ENCODE results near the gene KRTAP9-6. TPM values are rescaled to one million over a fixed set of nuclear protein-coding genes. Genes with fewer than 3 reads are reported as not detected.
"Not testable (repeated sequence)": the region's sequence is repeated elsewhere in the genome, so short reads cannot be mapped to it uniquely, and the experiment has no call there.

KRTAP9-6 gene
- total RNA-seq, 1 experiment from 2014 or later, result not detected

DNA sequence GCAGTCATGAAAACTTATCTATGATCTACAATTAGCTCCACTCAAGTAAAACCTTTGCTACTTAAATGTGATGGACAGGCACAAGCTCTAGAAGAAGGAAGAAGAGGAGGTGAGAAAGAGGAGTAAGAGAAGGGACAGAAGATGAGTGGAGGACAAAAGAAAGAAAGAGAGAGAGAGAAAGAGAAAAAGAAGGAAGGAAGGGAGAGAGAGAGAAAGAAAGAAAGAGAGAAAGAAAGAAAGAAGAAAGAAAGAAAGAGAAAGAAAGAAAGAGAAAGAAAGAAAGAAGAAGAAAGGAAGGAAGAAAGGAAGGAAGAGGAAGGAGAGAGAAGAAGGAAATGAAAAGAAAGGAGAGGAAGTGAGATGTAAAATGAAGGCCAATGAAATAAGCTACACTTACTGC lies 35.1 kb upstream of the KRTAP9-6 start:
- intact Hi-C loops (cut with micrococcal nuclease; ENCODE audit: unreplicated experiment), result no loop called here
- peaks cover 40% of the 10 kb centered on the region for H3K27me3 ChIP-seq (ENCODE audit: control insufficient read depth, insufficient read depth, low read length)
- no peaks in the 10 kb centered on the region for H3K9me3 ChIP-seq (ENCODE audit: control insufficient read depth, insufficient read depth, low read depth, low read length)
- ChIA-PET CTCF (no interaction called here), POLR2A (no interaction called here)
- H3K36me3 ChIP-seq (ENCODE audit: control insufficient read depth, insufficient read depth, low read length), result no peaks in the 10 kb centered on the region
- DNase-seq (ENCODE audit: low read depth, low spot score), result no peak
- TF ChIP-seq, protein P1, sequence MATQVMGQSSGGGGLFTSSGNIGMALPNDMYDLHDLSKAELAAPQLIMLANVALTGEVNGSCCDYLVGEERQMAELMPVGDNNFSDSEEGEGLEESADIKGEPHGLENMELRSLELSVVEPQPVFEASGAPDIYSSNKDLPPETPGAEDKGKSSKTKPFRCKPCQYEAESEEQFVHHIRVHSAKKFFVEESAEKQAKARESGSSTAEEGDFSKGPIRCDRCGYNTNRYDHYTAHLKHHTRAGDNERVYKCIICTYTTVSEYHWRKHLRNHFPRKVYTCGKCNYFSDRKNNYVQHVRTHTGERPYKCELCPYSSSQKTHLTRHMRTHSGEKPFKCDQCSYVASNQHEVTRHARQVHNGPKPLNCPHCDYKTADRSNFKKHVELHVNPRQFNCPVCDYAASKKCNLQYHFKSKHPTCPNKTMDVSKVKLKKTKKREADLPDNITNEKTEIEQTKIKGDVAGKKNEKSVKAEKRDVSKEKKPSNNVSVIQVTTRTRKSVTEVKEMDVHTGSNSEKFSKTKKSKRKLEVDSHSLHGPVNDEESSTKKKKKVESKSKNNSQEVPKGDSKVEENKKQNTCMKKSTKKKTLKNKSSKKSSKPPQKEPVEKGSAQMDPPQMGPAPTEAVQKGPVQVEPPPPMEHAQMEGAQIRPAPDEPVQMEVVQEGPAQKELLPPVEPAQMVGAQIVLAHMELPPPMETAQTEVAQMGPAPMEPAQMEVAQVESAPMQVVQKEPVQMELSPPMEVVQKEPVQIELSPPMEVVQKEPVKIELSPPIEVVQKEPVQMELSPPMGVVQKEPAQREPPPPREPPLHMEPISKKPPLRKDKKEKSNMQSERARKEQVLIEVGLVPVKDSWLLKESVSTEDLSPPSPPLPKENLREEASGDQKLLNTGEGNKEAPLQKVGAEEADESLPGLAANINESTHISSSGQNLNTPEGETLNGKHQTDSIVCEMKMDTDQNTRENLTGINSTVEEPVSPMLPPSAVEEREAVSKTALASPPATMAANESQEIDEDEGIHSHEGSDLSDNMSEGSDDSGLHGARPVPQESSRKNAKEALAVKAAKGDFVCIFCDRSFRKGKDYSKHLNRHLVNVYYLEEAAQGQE (IDR thresholded peaks at IDR 0.05; ENCODE audit: insufficient read depth in 1 of 2, low read depth in 2 of 2, low read length in 1 of 2), result no peak
- TF ChIP-seq SIN3A (IDR thresholded peaks at IDR 0.05; ENCODE audit: borderline replicate concordance, insufficient read depth, low read depth, low read length), result no peak
- no peak for TF ChIP-seq POLR2AphosphoS5 (IDR thresholded peaks at IDR 0.05; ENCODE audit: low read depth, low read length)
- no peak for TF ChIP-seq TCF7L2 (IDR thresholded peaks at IDR 0.05; ENCODE audit: low read depth, low read length)
- TF ChIP-seq, protein P2, sequence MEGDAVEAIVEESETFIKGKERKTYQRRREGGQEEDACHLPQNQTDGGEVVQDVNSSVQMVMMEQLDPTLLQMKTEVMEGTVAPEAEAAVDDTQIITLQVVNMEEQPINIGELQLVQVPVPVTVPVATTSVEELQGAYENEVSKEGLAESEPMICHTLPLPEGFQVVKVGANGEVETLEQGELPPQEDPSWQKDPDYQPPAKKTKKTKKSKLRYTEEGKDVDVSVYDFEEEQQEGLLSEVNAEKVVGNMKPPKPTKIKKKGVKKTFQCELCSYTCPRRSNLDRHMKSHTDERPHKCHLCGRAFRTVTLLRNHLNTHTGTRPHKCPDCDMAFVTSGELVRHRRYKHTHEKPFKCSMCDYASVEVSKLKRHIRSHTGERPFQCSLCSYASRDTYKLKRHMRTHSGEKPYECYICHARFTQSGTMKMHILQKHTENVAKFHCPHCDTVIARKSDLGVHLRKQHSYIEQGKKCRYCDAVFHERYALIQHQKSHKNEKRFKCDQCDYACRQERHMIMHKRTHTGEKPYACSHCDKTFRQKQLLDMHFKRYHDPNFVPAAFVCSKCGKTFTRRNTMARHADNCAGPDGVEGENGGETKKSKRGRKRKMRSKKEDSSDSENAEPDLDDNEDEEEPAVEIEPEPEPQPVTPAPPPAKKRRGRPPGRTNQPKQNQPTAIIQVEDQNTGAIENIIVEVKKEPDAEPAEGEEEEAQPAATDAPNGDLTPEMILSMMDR (IDR thresholded peaks at IDR 0.05), result no peak
- BruUV-seq (replicated peaks), result no TSS peak
- in situ Hi-C loops (cut with HindIII; ENCODE audit: low pct_unique_long_range_greater_than_20kb, low sequenced_read_pairs), result no loop called here
- no peak for ATAC-seq
- H3K27ac ChIP-seq (ENCODE audit: low read length), result no peak overlapping the region
- H3K4me3 ChIP-seq (ENCODE audit: low read depth in 2 of 2, low read length in 2 of 2), result no peak overlapping the region
- no peaks in the 10 kb centered on the region for H3K4me1 ChIP-seq (ENCODE audit: control insufficient read depth, insufficient read depth, low read length)

DNA sequence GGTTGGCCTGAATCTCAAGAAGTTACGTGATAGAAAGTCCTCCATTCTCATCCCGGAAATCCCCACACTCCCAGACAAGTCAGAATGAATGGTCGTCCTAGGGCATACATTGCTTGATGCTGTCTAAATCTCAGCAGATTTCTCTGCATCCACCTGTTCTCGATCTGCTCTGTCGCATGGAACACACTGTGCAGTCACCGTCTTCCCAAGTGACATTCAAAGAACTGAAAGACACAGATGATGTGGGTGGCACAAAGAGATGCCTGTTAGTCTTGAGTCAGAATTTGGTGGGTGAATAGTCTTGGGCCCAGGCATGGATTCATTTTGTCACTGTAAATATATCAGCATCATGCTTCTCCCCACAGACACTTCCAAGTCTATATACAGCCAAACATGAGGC lies 33.4 kb upstream of the KRTAP9-6 start:
- no peaks in the 10 kb centered on the region for H3K4me1 ChIP-seq (ENCODE audit: control insufficient read depth, insufficient read depth, low read length)
- H3K36me3 ChIP-seq (ENCODE audit: control insufficient read depth, insufficient read depth, low read length), result no peaks in the 10 kb centered on the region
- TF ChIP-seq, protein P1 (IDR thresholded peaks at IDR 0.05; ENCODE audit: insufficient read depth in 1 of 2, low read depth in 2 of 2, low read length in 1 of 2), result no peak
- TF ChIP-seq SIN3A (IDR thresholded peaks at IDR 0.05; ENCODE audit: borderline replicate concordance, insufficient read depth, low read depth, low read length) (no peak), TCF7L2 (IDR thresholded peaks at IDR 0.05; ENCODE audit: low read depth, low read length) (no peak), POLR2AphosphoS5 (IDR thresholded peaks at IDR 0.05; ENCODE audit: low read depth, low read length) (no peak)
- TF ChIP-seq, protein P2 (IDR thresholded peaks at IDR 0.05), result no peak
- no peak overlapping the region for H3K27ac ChIP-seq (ENCODE audit: low read length)
- no peak for ATAC-seq
- DNase-seq (ENCODE audit: low read depth, low spot score), result no peak
- in situ Hi-C loops (cut with HindIII; ENCODE audit: low pct_unique_long_range_greater_than_20kb, low sequenced_read_pairs), result no loop called here
- POLR2A ChIA-PET, result no interaction called here
- H3K4me3 ChIP-seq (ENCODE audit: low read depth in 2 of 2, low read length in 2 of 2), result no peak overlapping the region
- H3K27me3 ChIP-seq (ENCODE audit: control insufficient read depth, insufficient read depth, low read length), result peaks cover 42% of the 10 kb centered on the region
- no TSS peak for BruUV-seq (replicated peaks)
- intact Hi-C loops (cut with micrococcal nuclease; ENCODE audit: unreplicated experiment), result no loop called here
- CTCF ChIA-PET, result no interaction called here
- no peaks in the 10 kb centered on the region for H3K9me3 ChIP-seq (ENCODE audit: control insufficient read depth, insufficient read depth, low read depth, low read length)

DNA sequence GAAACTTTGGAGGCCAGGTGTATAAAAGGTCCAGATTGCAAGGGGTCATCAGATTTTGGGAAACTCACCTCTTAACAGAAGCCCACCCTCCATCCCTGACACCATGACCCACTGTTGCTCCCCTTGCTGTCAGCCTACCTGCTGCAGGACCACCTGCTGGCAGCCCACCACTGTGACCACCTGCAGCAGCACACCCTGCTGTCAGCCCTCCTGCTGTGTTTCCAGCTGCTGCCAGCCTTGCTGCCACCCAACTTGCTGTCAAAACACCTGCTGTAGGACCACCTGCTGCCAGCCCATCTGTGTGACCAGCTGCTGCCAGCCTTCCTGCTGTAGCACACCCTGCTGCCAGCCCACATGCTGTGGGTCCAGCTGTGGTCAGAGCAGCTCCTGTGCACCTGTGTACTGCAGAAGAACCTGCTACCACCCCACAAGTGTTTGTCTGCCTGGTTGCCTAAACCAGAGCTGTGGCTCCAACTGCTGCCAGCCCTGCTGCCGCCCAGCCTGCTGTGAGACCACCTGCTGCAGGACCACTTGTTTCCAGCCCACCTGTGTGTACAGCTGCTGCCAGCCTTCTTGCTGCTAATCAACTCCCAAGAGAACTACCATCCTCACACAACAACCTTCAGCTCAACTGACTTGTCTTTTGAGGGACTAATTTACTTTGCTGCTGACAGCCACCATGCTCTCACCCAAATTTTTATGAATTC lies 32.6 kb upstream of the KRTAP9-6 start, which contains the start of gene KRTAP9-3:
Gene KRTAP9-3, plus strand, starts transcription at position 51 of the 707 bp plus-strand sequence. Its CDS starts 53 bp downstream, at position 104.
- ATAC-seq, result not testable (repeated sequence)

More for the DNA sequence above, 32.6 kb upstream of the KRTAP9-6 start, which contains the start of gene KRTAP9-3:
- intact Hi-C loops (cut with micrococcal nuclease; ENCODE audit: unreplicated experiment); DNase-seq (ENCODE audit: low read depth, low spot score); H3K9me3 ChIP-seq (ENCODE audit: control insufficient read depth, insufficient read depth, low read depth, low read length); H3K4me3 ChIP-seq (ENCODE audit: low read depth in 2 of 2, low read length in 2 of 2); H3K4me1 ChIP-seq (ENCODE audit: control insufficient read depth, insufficient read depth, low read length); POLR2A ChIA-PET; in situ Hi-C loops (cut with HindIII; ENCODE audit: low pct_unique_long_range_greater_than_20kb, low sequenced_read_pairs); H3K27ac ChIP-seq (ENCODE audit: low read length); H3K36me3 ChIP-seq (ENCODE audit: control insufficient read depth, insufficient read depth, low read length); BruUV-seq (replicated peaks): not testable (repeated sequence)
- peaks cover 42% of the 10 kb centered on the region for H3K27me3 ChIP-seq (ENCODE audit: control insufficient read depth, insufficient read depth, low read length)
- CTCF ChIA-PET, result interaction anchor here (0.6 kb wide), 1 partner anchor 90 kb away, joined by 4 read pairs; no protein-coding TSS in a partner anchor

Measured in Panc1 (cell line).